CD4-positive, alpha-beta T cell (primary cell): ENCODE results near the gene AHCYL2. TPM values are rescaled to one million over a fixed set of nuclear protein-coding genes. Genes with fewer than 3 reads are reported as not detected.
A peak's percentile ranks its signal among the peaks of the same experiment; 100 is the strongest.

Source experiments
- ATAC-seq: fragments of 200-7000 bp; cut with Tn5 transposase; one replicate; pipeline ENCODE4 v1.10.0; 2022; ENCODE audit warnings: mild to moderate bottlenecking; ENCODE audit not compliant: poor library complexity
- CTCF ChIA-PET: fragments of 350-600 bp; sonication (Branson Sonifier 250); formaldehyde crosslinking; loops from one replicate; lab custom pipeline; 2021; ENCODE audit warnings: antibody characterized with exemption, inconsistent platforms; lab: Charles Lee
- POLR2A ChIA-PET: fragments of 350-600 bp; sonication (Branson Sonifier 250); formaldehyde crosslinking; loops from one replicate; lab custom pipeline; 2021; ENCODE audit warnings: antibody characterized with exemption, inconsistent platforms; lab: Charles Lee
- DNase-seq, 14 experiments: peaks; one replicate each; pipeline ENCODE4 v3.0.0-alpha.2; 2013 to 2020; ENCODE audit warnings: mixed read lengths in 2 of 14
- H3K27ac ChIP-seq, 2 donors: one replicate each; pipeline versions ENCODE4 v1.5.1 to v1.7.0; 2013; ENCODE audit warnings: low read length in 2 of 2, low read depth in 1 of 2, mild to moderate bottlenecking in 1 of 2
- H3K27me3 ChIP-seq, 2 experiments: 1 replicate in 1 of 2; 2 replicates in 1 of 2; pipeline versions ENCODE4 v1.6.1 to v1.7.0; 2013; ENCODE audit warnings: low read length in 2 of 2, control low read depth in 1 of 2, mild to moderate bottlenecking in 1 of 2, moderate library complexity in 1 of 2; ENCODE audit not compliant: insufficient read depth in 2 of 2, control insufficient read depth in 1 of 2
- H3K36me3 ChIP-seq: one replicate; pipeline ENCODE4 v1.6.1; 2013; ENCODE audit warnings: low read length, control low read depth; ENCODE audit not compliant: insufficient read depth
- H3K4me1 ChIP-seq: one replicate; pipeline ENCODE4 v1.6.1; 2013; ENCODE audit warnings: low read length, control low read depth; ENCODE audit not compliant: insufficient read depth
- H3K4me3 ChIP-seq: one replicate; pipeline ENCODE4 v1.5.1; 2013; ENCODE audit warnings: mild to moderate bottlenecking, low read length, moderate library complexity
- H3K9me3 ChIP-seq, 2 experiments: 1 replicate in 1 of 2; 2 replicates in 1 of 2; pipeline versions ENCODE4 v1.6.1 to v1.7.0; 2013; ENCODE audit warnings: low read length in 2 of 2, mild to moderate bottlenecking in 2 of 2, control low read depth in 1 of 2, moderate library complexity in 1 of 2; ENCODE audit not compliant: control insufficient read depth in 1 of 2, insufficient read depth in 1 of 2
- H3K27ac Mint-ChIP-seq: one replicate; pipeline ENCODE4 v1.8.0; 2020; ENCODE audit warnings: mixed read lengths
- H3K27me3 Mint-ChIP-seq: one replicate; pipeline ENCODE4 v1.8.0; 2021; ENCODE audit warnings: mixed read lengths
- H3K36me3 Mint-ChIP-seq: one replicate; pipeline ENCODE4 v1.8.0; 2021; ENCODE audit warnings: low read depth, mixed read lengths
- H3K4me1 Mint-ChIP-seq: one replicate; pipeline ENCODE4 v1.8.0; 2021; ENCODE audit warnings: low read depth, mixed read lengths
- H3K4me3 Mint-ChIP-seq: one replicate; pipeline ENCODE4 v1.8.0; 2020; ENCODE audit warnings: mild to moderate bottlenecking, mixed read lengths
- H3K9me3 Mint-ChIP-seq: one replicate; pipeline ENCODE4 v1.8.0; 2020; ENCODE audit warnings: mixed read lengths
- CTCF ChIP-seq: fragments of 200-600 bp; IDR thresholded peaks from one replicate; pipeline ENCODE4 v1.8.0; 2022; ENCODE audit warnings: antibody characterized with exemption, mild to moderate bottlenecking
- intact Hi-C, 2 experiments: fragments of 100-400 bp; cut with DNase I in 1 of 2; cut with micrococcal nuclease in 1 of 2; formaldehyde crosslinking; loops; one replicate each; pipeline versions ENCODE4 v1.15.1 to v1.9.0; 2023 to 2025; cut with DNase I, micrococcal nuclease
- total RNA-seq, 174 experiments: library from RNA in 2 of 174; stranded (reverse) in 2 of 174; gene quantifications; one replicate each; pipeline ENCODE4 v1.2.3 and lab custom pipeline; 2021 to 2026

AHCYL2 gene
- total RNA-seq, 2 experiments from 2014 or later, result 5.8 to 6.0 TPM

- intact Hi-C loops, result loop anchor here (1.0 to 5.0 kb wide), 4 partner anchors 128 to 484 kb away; no protein-coding TSS in a partner anchor
- no peak overlapping the region for H3K4me3 Mint-ChIP-seq
- H3K9me3 Mint-ChIP-seq, result no peaks in the 10 kb centered on the region
- H3K27ac Mint-ChIP-seq, result no peak overlapping the region
- H3K36me3 Mint-ChIP-seq, result no peaks in the 10 kb centered on the region
- no peaks in the 10 kb centered on the region for H3K4me1 ChIP-seq
- H3K4me1 Mint-ChIP-seq, result peaks cover 15% of the 10 kb centered on the region
- H3K27me3 ChIP-seq, result no peaks in the 10 kb centered on the region
- no peak overlapping the region for H3K27ac ChIP-seq
- ChIA-PET POLR2A (no interaction called here), CTCF (interaction anchor here (0.6 to 1.5 kb wide), 6 partner anchors 9 to 126 kb away, joined by 3 to 7 read pairs (median 4); no protein-coding TSS in a partner anchor)
- peak in 4 of 14 experiments; percentile 12 to 61 (median 55) for DNase-seq
- no peaks in the 10 kb centered on the region for H3K36me3 ChIP-seq
- TF ChIP-seq CTCF, result peak; percentile 80
- H3K9me3 ChIP-seq, result no peaks in the 10 kb centered on the region
- H3K4me3 ChIP-seq, result no peak overlapping the region
- no peaks in the 10 kb centered on the region for H3K27me3 Mint-ChIP-seq
- no peak for ATAC-seq
These were observed 118.4 kb downstream of the AHCYL2 start for GRCh38 chr7:129343099-129343700.

GRCh38 chr7:129347330-129347729, 122.5 kb downstream of the AHCYL2 start:
- Mint-ChIP-seq H3K27ac (no peak overlapping the region), H3K4me3 (no peak overlapping the region), H3K36me3 (no peaks in the 10 kb centered on the region), H3K27me3 (no peaks in the 10 kb centered on the region), H3K9me3 (no peaks in the 10 kb centered on the region), H3K4me1 (peaks cover 4% of the 10 kb centered on the region)
- Histone ChIP-seq H3K27me3 (no peaks in the 10 kb centered on the region), H3K27ac (no peak overlapping the region), H3K9me3 (no peaks in the 10 kb centered on the region), H3K4me1 (no peaks in the 10 kb centered on the region), H3K36me3 (peaks cover 4% of the 10 kb centered on the region), H3K4me3 (no peak overlapping the region)
- TF ChIP-seq CTCF, result no peak
- intact Hi-C loops, result no loop called here
- DNase-seq (no peak), ATAC-seq (no peak)
- POLR2A ChIA-PET, result no interaction called here
- CTCF ChIA-PET, result no interaction called here

- Mint-ChIP-seq H3K9me3 (no peaks in the 10 kb centered on the region), H3K36me3 (no peaks in the 10 kb centered on the region), H3K27me3 (no peaks in the 10 kb centered on the region), H3K27ac (no peak overlapping the region), H3K4me3 (no peak overlapping the region), H3K4me1 (peaks cover 2% of the 10 kb centered on the region)
- no peak for ATAC-seq
- no peak for TF ChIP-seq CTCF
- Histone ChIP-seq H3K27me3 (no peaks in the 10 kb centered on the region), H3K4me3 (no peak overlapping the region), H3K36me3 (peaks cover 4% of the 10 kb centered on the region), H3K4me1 (no peaks in the 10 kb centered on the region), H3K27ac (no peak overlapping the region), H3K9me3 (no peaks in the 10 kb centered on the region)
- CTCF ChIA-PET, result no interaction called here
- intact Hi-C loops, result no loop called here
- POLR2A ChIA-PET, result no interaction called here
- no peak for DNase-seq
These were observed 123.4 kb downstream of the AHCYL2 start for GRCh38 chr7:129348023-129348740.
